GM12878 (cell line): Measurements from ENCODE around the gene MYBPC1. TPM values are rescaled to one million over a fixed set of nuclear protein-coding genes. Genes with fewer than 3 reads are reported as not detected.

Source experiments
- ATAC-seq: fragments of 200-7000 bp; cut with Tn5 transposase; 3 replicates; pipeline ENCODE4 v1.9.1; 2020; ENCODE audit warnings: mild to moderate bottlenecking, moderate library complexity
- BruUV-seq: library from RNA; stranded (reverse); fragments of 400-500 nt; replicated peaks from 2 replicates; lab custom pipeline; 2021; lab: Mats Ljungman, UMichigan
- CTCF ChIA-PET: fragments of 300-600 bp; sonication (Branson Sonifier 250); formaldehyde crosslinking; extraction: SDS; loops from one replicate; lab custom pipeline; 2021; ENCODE audit warnings: inconsistent platforms; lab: Yijun Ruan, JAX
- POLR2A ChIA-PET: fragments of 350-600 bp; formaldehyde crosslinking; extraction: SDS; loops from one replicate; lab custom pipeline; 2021; ENCODE audit warnings: inconsistent platforms; lab: Charles Lee
- RAD21 ChIA-PET: fragments of 300-600 bp; sonication (Branson Sonifier 250); formaldehyde crosslinking; loops from one replicate; lab custom pipeline; 2023; ENCODE audit warnings: antibody characterized with exemption; ENCODE audit not compliant: unreplicated experiment; lab: Charles Lee
- SMC1A ChIA-PET: fragments of 300-600 bp; sonication (Branson Sonifier 250); formaldehyde crosslinking; loops from one replicate; lab custom pipeline; 2023; ENCODE audit not compliant: unreplicated experiment, uncharacterized antibody; lab: Charles Lee
- DNase-seq: peaks from one replicate; pipeline ENCODE4 v3.0.0-alpha.2; 2011; ENCODE audit warnings: low read depth, low spot score
- FAIRE-seq: peaks from 3 replicates; lab custom pipeline; 2011; peaks lifted over from hg19 to GRCh38; lab: Jason Lieb, UNC
- H2AFZ ChIP-seq: 2 replicates; pipeline ENCODE4 v1.6.0; 2011; ENCODE audit warnings: low read depth, low read length, control low read depth; ENCODE audit not compliant: control insufficient read depth
- H3K27ac ChIP-seq: 2 replicates; pipeline ENCODE4 v1.5.1; 2011; ENCODE audit warnings: control low read depth; ENCODE audit not compliant: control insufficient read depth, insufficient read depth
- H3K27me3 ChIP-seq, 2 experiments: replicated peaks in 1 of 2; 2 replicates each; pipeline versions ENCODE4 v1.6.0 to v1.6.1; 2011; ENCODE audit warnings: low read length in 1 of 2; ENCODE audit not compliant: control insufficient read depth in 2 of 2, insufficient read depth in 2 of 2
- H3K36me3 ChIP-seq, 2 experiments: 2 replicates each; pipeline ENCODE4 v1.5.1; 2011; ENCODE audit warnings: low read length in 1 of 2; ENCODE audit not compliant: control insufficient read depth in 2 of 2, insufficient read depth in 2 of 2
- H3K4me1 ChIP-seq: 2 replicates; pipeline ENCODE4 v1.6.1; 2011; ENCODE audit warnings: mild to moderate bottlenecking, low read length, moderate library complexity, mixed read lengths; ENCODE audit not compliant: control insufficient read depth, insufficient read depth
- H3K4me2 ChIP-seq: 2 replicates; pipeline ENCODE4 v1.6.0; 2011; ENCODE audit warnings: control low read depth; ENCODE audit not compliant: control insufficient read depth, insufficient read depth
- H3K4me3 ChIP-seq: fragments of 200-600 bp; sonication (generic); 2 replicates; pipeline ENCODE4 v1.5.1; 2016
- H3K79me2 ChIP-seq: 2 replicates; pipeline ENCODE4 v1.6.0; 2011; ENCODE audit warnings: low read length; ENCODE audit not compliant: control insufficient read depth, insufficient read depth
- H3K9ac ChIP-seq: 2 replicates; pipeline ENCODE4 v1.8.0; 2011; ENCODE audit warnings: low read length, control low read depth, mixed read lengths; ENCODE audit not compliant: control insufficient read depth, insufficient read depth
- H3K9me3 ChIP-seq: replicated peaks from 3 replicates; pipeline ENCODE4 v1.5.1; 2011; ENCODE audit warnings: mild to moderate bottlenecking, low read length; ENCODE audit not compliant: control insufficient read depth, insufficient read depth
- H4K20me1 ChIP-seq: 2 replicates; pipeline ENCODE4 v1.6.0; 2011; ENCODE audit not compliant: control insufficient read depth, insufficient read depth
- BHLHE40 ChIP-seq, 2 experiments: fragments of 450-650 bp in 1 of 2; IDR thresholded peaks; 2 replicates each; pipeline ENCODE4 v1.6.1; 2011 to 2017; ENCODE audit warnings: low read depth in 2 of 2, borderline replicate concordance in 1 of 2, improper control_type of control experiment in 1 of 2, low read length in 1 of 2, mild to moderate bottlenecking in 1 of 2
- CBFB ChIP-seq: IDR thresholded peaks from 2 replicates; pipeline ENCODE4 v1.6.1; 2016; ENCODE audit warnings: antibody characterized with exemption, low read depth
- CHD1 ChIP-seq: IDR thresholded peaks from 2 replicates; pipeline ENCODE4 v1.6.1; 2012; ENCODE audit warnings: low read depth, low read length, improper control_type of control experiment
- EGR1 ChIP-seq, 2 experiments: IDR thresholded peaks; 1 replicate in 1 of 2; 2 replicates in 1 of 2; pipeline ENCODE4 v1.6.1; 2011 to 2012; ENCODE audit warnings: low read depth in 2 of 2, low read length in 2 of 2, borderline replicate concordance in 1 of 2, mild to moderate bottlenecking in 1 of 2, moderate library complexity in 1 of 2
- HDAC2 ChIP-seq: fragments of 200-600 bp; sonication (generic); IDR thresholded peaks from 2 replicates; pipeline ENCODE4 v1.6.1; 2017
- JUNB ChIP-seq: IDR thresholded peaks from 2 replicates; pipeline ENCODE4 v1.6.1; 2016; ENCODE audit warnings: antibody characterized with exemption, mild to moderate bottlenecking
- KLF5 ChIP-seq: fragments of 450-650 bp; IDR thresholded peaks from 2 replicates; pipeline ENCODE4 v1.6.1; 2014; ENCODE audit warnings: mild to moderate bottlenecking; ENCODE audit not compliant: partially characterized antibody
- MEF2A ChIP-seq: IDR thresholded peaks from 2 replicates; pipeline ENCODE4 v1.6.1; 2011; ENCODE audit warnings: low read depth, mild to moderate bottlenecking, low read length, moderate library complexity; ENCODE audit not compliant: insufficient read depth
- PML ChIP-seq: IDR thresholded peaks from 2 replicates; pipeline ENCODE4 v1.6.1; 2012; ENCODE audit warnings: low read length, inconsistent platforms
- RB1 ChIP-seq: fragments of 450-650 bp; formaldehyde crosslinking; IDR thresholded peaks from 2 replicates; pipeline ENCODE4 v1.6.1; 2017; ENCODE audit warnings: mild to moderate bottlenecking, borderline replicate concordance
- SRF ChIP-seq, 2 experiments: IDR thresholded peaks; 2 replicates each; pipeline ENCODE4 v1.6.1; 2011; ENCODE audit warnings: low read depth in 2 of 2, low read length in 2 of 2, mild to moderate bottlenecking in 1 of 2, moderate library complexity in 1 of 2
- SUPT20H ChIP-seq: IDR thresholded peaks from 2 replicates; pipeline ENCODE4 v1.6.1; 2011; ENCODE audit warnings: low read depth, mild to moderate bottlenecking, low read length, moderate library complexity, borderline replicate concordance; ENCODE audit not compliant: control insufficient read depth
- YY1 ChIP-seq: IDR thresholded peaks from 2 replicates; pipeline ENCODE4 v1.6.1; 2011; ENCODE audit warnings: low read depth, mild to moderate bottlenecking, low read length
- ZBTB40 ChIP-seq: fragments of 450-650 bp; IDR thresholded peaks from 2 replicates; pipeline ENCODE4 v1.6.1; 2016; ENCODE audit warnings: mild to moderate bottlenecking, moderate library complexity, borderline replicate concordance
- ZNF24 ChIP-seq: fragments of 450-650 bp; IDR thresholded peaks from 2 replicates; pipeline ENCODE4 v1.6.1; 2017; ENCODE audit warnings: antibody characterized with exemption, mild to moderate bottlenecking
- ZZZ3 ChIP-seq: IDR thresholded peaks from 2 replicates; pipeline ENCODE4 v1.6.1; 2011; ENCODE audit warnings: low read depth; ENCODE audit not compliant: control insufficient read depth, insufficient read length
- WGBS: methylation state at CpG from one replicate; pipeline ENCODE4 v1.1.6; 2016; ENCODE audit warnings: low lambda C conversion rate; ENCODE audit not compliant: insufficient replicate concordance, insufficient coverage; ENCODE audit errors: missing lambda C conversion rate; 5-methylcytosine and 5-hydroxymethylcytosine counted together
- in situ Hi-C: fragments of 300-500 bp; cut with MboI; formaldehyde crosslinking; loops from 9 replicates; pipeline ENCODE4 v1.14.3; 2018; ENCODE audit warnings: mixed read lengths
- intact Hi-C: fragments of 100-400 bp; cut with micrococcal nuclease; formaldehyde crosslinking; loops from one replicate; pipeline ENCODE4 v1.14.2; 2022; ENCODE audit not compliant: unreplicated experiment
- polyA plus RNA-seq, 11 experiments: library from polyadenylated mRNA; depleted of rRNA in 4 of 11; unstranded in 6 of 11; stranded (reverse) in 5 of 11; fragments of >200 nt; fragmentation: Nextera tagmentation in 4 of 11; fragmentation: Illumina TruSeq in 1 of 11; extraction: Ambion mirVana in 4 of 11; extraction: Trizol in 1 of 11; gene quantifications; 1 replicate in 1 of 11; 2 replicates in 10 of 11; pipeline versions ENCODE4 v1.2.1 to v1.2.3, GENCODE V29; 2011 to 2016; ENCODE audit warnings: inconsistent platforms in 2 of 11, missing spikeins in 2 of 11, low read depth in 1 of 11
- total RNA-seq, 4 experiments: library from RNA; depleted of rRNA in 3 of 4; stranded (reverse); fragments of >200 nt in 3 of 4; fragmentation: Illumina TruSeq in 1 of 4; extraction: Trizol in 1 of 4; gene quantifications; 2 replicates each; pipeline versions ENCODE4 v1.2.1 to v1.2.3, GENCODE V29; 2013 to 2021

Gene MYBPC1
- total and polyA plus RNA-seq, 10 of the 15 experiments (the other 5 are each of a cell fraction or from before 2014, with no cell fraction given) = not detected

GRCh38 chr12:101563212-101563611 lies 31.6 kb upstream of the MYBPC1 start:
- no peak overlapping the region for H2AFZ ChIP-seq
- no peak for FAIRE-seq

More at GRCh38 chr12:101563212-101563611, 31.6 kb upstream of the MYBPC1 start:
- 0% methylated on average over 1 of the region's 1 CpG for WGBS
- CTCF ChIA-PET = no interaction called here
- no peak overlapping the region for H3K9ac ChIP-seq
- no peaks in the 10 kb centered on the region for H4K20me1 ChIP-seq
- BruUV-seq = no TSS peak
- no peak for DNase-seq
- RAD21 ChIA-PET = no interaction called here
- no peaks in the 10 kb centered on the region for H3K9me3 ChIP-seq
- TF ChIP-seq CHD1 = no peak
- no peak for TF ChIP-seq SUPT20H
- TF ChIP-seq CBFB = no peak
- no peak for TF ChIP-seq PML
- no peak for TF ChIP-seq BHLHE40 (IDR thresholded peaks at IDR 0.05; ENCODE audit: borderline replicate concordance in 1 of 2, low read depth in 2 of 2, low read length in 1 of 2)
- TF ChIP-seq JUNB = no peak
- no peak for TF ChIP-seq ZNF24
- TF ChIP-seq MEF2A = no peak
- TF ChIP-seq YY1 = no peak
- TF ChIP-seq ZBTB40 = no peak
- no peak for TF ChIP-seq KLF5
- TF ChIP-seq ZZZ3 = no peak
- no peak for TF ChIP-seq RB1
- TF ChIP-seq EGR1 (IDR thresholded peaks at IDR 0.05; ENCODE audit: borderline replicate concordance in 1 of 2, low read depth in 2 of 2, low read length in 2 of 2) = no peak
- TF ChIP-seq HDAC2 = no peak
- TF ChIP-seq SRF (IDR thresholded peaks at IDR 0.05; ENCODE audit: low read depth in 2 of 2, low read length in 2 of 2) = no peak
- POLR2A ChIA-PET = no interaction called here
- no peak for ATAC-seq
- intact Hi-C loops = no loop called here
- no peaks in the 10 kb centered on the region for H3K4me1 ChIP-seq
- no peaks in the 10 kb centered on the region; a peak in 1 of 4 replicates for H3K27me3 ChIP-seq
- H3K36me3 ChIP-seq = no peaks in the 10 kb centered on the region
- H3K27ac ChIP-seq = no peak overlapping the region
- SMC1A ChIA-PET = no interaction called here
- no peaks in the 10 kb centered on the region for H3K79me2 ChIP-seq
- H3K4me2 ChIP-seq = no peak overlapping the region
- in situ Hi-C loops = no loop called here
- no peak overlapping the region for H3K4me3 ChIP-seq
